ENCODE measurements around the gene HERPUD2. TPM values are rescaled to one million over a fixed set of nuclear protein-coding genes. Genes with fewer than 3 reads are reported as not detected.
A peak's percentile ranks its signal among the peaks of the same experiment; 100 is the strongest.

Gene HERPUD2
- total and polyA plus RNA-seq, 2 of the 8 experiments (the other 6 are each of a cell fraction or from before 2014, with no cell fraction given), result 18.3 to 27.3 TPM

DNA sequence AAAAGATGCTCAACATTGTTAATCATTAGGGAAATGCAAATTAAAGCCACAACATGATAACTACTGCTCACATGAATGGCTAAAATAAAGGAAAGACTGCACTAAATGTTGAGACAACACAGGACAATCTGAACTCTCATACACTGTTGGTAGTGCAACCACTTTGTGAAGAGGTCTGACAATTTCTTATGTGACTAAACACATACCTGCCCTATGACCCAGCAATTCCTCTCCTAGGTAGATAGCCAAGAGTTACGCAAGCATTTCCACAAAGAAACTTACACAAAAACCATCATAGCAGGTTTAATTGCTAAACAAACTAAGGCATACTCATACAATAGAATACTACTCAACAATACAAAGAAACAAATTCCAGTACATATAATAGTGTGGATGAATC is 41.8 kb upstream of the HERPUD2 start:
- POLR2A ChIA-PET (ENCODE audit: partially characterized antibody), result interaction anchor here (1.8 kb wide), 1 partner anchor 64 kb away, joined by 9 read pairs; the partner anchor contains the start of gene SEPTIN7
- Histone ChIP-seq H3K36me3 (ENCODE audit: control insufficient read depth in 2 of 4, insufficient read depth in 4 of 4, low read length in 3 of 4) (no peaks in the 10 kb centered on the region), H4K91ac (replicated peaks; ENCODE audit: insufficient read length, low read length) (no peak overlapping the region), H3K23ac (ENCODE audit: insufficient read length) (no peak overlapping the region), H2BK12ac (ENCODE audit: low read depth, low read length) (no peak overlapping the region), H2BK20ac (ENCODE audit: low read length) (no peak overlapping the region), H2AK5ac (ENCODE audit: low read depth, low read length) (no peak overlapping the region), H2BK15ac (ENCODE audit: low read length) (no peak overlapping the region), H3K23me2 (ENCODE audit: low read depth, low read length) (no peaks in the 10 kb centered on the region; the same call in 1 of the 2 replicates), H4K8ac (ENCODE audit: extremely low read depth, insufficient read depth, low read length) (no peak overlapping the region), H3K56ac (replicated peaks; ENCODE audit: insufficient read length, low read depth, low read length) (no peak overlapping the region), H3K4me3 (ENCODE audit: extremely low read depth in 1 of 4, insufficient read depth in 2 of 4, low read depth in 3 of 4, low read length in 4 of 4) (no peak overlapping the region), H3K27me3 (replicated peaks in 1 of 4; ENCODE audit: control insufficient read depth in 3 of 4, extremely low read depth in 1 of 4, insufficient read depth in 3 of 4, low read length in 3 of 4) (no peaks in the 10 kb centered on the region), H4K5ac (ENCODE audit: insufficient read length, low read depth, low read length) (no peak overlapping the region), H3K9ac (replicated peaks in 1 of 4; ENCODE audit: extremely low read depth in 1 of 4, low read depth in 3 of 4, low read length in 3 of 4) (no peak overlapping the region), H4K20me1 (replicated peaks in 1 of 2; ENCODE audit: control insufficient read depth in 1 of 2, insufficient read depth in 2 of 2, low read length in 2 of 2) (no peaks in the 10 kb centered on the region), H3K27ac (ENCODE audit: low read depth, low read length) (no peak overlapping the region), H3K79me2 (ENCODE audit: control insufficient read depth in 1 of 2, insufficient read depth in 2 of 2, low read length in 2 of 2) (no peaks in the 10 kb centered on the region), H2BK120ac (replicated peaks; ENCODE audit: low read depth, low read length) (no peak overlapping the region), H3K79me1 (ENCODE audit: low read depth, low read length) (no peaks in the 10 kb centered on the region), H3K18ac (ENCODE audit: extremely low read depth, low read length) (no peak overlapping the region), H3K14ac (ENCODE audit: insufficient read length) (no peak overlapping the region), H3K4ac (replicated peaks; ENCODE audit: insufficient read length, low read depth, low read length) (no peak overlapping the region), H2BK5ac (ENCODE audit: low read depth, low read length) (no peak overlapping the region), H3K4me2 (ENCODE audit: insufficient read depth in 1 of 2, low read depth in 2 of 2, low read length in 2 of 2) (no peak overlapping the region), H3K9me3 (ENCODE audit: insufficient read depth in 2 of 2, low read depth in 1 of 2, low read length in 1 of 2) (no peaks in the 10 kb centered on the region), H3K4me1 (replicated peaks in 1 of 4; ENCODE audit: control insufficient read depth in 3 of 4, insufficient read depth in 4 of 4, low read length in 3 of 4) (peaks cover 0 to 5% (median 3%) of the 10 kb centered on the region in 4 experiments; a peak in 3 of 7 replicates), H2AFZ (ENCODE audit: low read length) (no peak overlapping the region)
- FAIRE-seq (no peak), DNase-seq (ENCODE audit: low read depth in 1 of 2, low spot score in 2 of 2) (no peak)
- WGBS, 2 experiments (ENCODE audit: extremely low coverage in 1 of 2, insufficient coverage in 1 of 2, insufficient read length in 1 of 2, insufficient replicate concordance in 2 of 2, low coverage in 1 of 2, low lambda C conversion rate in 2 of 2, missing lambda C conversion rate in 1 of 2), result 88% methylated on average over 1 of the region's 1 CpG; no CpG with 5 or more reads in 1 of the 2 experiments
- CTCF ChIA-PET (ENCODE audit: partially characterized antibody), result interaction anchor here (0.9 to 1.6 kb wide), 2 partner anchors 21 to 27 kb away, joined by 3 read pairs; no protein-coding TSS in a partner anchor
- TF ChIP-seq CEBPB (IDR thresholded peaks at IDR 0.05; ENCODE audit: low read depth, low read length) (peak; percentile 42; the same call in 1 of the 2 replicates), GTF2F1 (IDR thresholded peaks at IDR 0.05; ENCODE audit: borderline replicate concordance, low read depth, low read length) (no peak)

Data from H1 (cell line).